Hypothalamus (tissue), 51 donors: ENCODE data around the gene HYAL1.
"Not testable (repeated sequence)": the region's sequence is repeated elsewhere in the genome, so short reads cannot be mapped to it uniquely, and the experiment has no call there.

Experiments
- DNase-seq, 51 donors: peaks; one replicate each; lab custom pipeline; 2025; lab: John Stamatoyannopoulos, UW

The HYAL1 gene

DNA sequence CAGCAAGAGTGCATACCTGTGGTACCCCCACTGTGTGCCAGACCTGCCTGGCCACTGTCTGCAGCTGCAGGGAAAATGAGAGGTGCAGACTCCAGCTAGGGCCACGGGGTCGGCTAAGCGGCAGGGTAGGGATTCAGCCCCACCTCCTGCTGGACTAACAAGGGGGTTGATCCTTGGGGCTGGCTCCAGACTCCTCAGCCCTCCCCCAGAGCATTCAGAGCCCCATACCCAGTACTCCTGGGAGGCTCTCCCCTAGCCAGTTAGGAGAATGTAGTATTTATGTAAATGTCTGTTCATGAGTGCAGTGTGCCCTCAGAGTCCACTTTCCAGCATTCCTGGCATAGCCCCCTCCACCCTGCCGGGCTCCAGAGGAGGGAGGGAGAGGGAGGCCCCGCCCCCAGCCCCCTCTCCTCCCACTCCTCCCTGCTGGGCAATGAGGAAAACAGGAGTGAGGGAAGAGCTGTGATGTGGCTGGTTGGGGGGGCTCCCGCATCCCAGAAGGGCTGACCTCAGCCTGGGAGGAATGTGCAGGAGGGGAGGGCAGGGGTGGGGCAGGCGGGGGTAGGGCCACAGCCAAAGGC, 38.9 kb downstream of the HYAL1 start:
- peak in 43 of 51 donors; percentile 26 to 91 (median 71) for DNase-seq

- DNase-seq, result peak in 1 of 51 donors; percentile 27
These were observed 39.6 kb downstream of the HYAL1 start for GRCh38 chr3:50263478-50264382.

DNA sequence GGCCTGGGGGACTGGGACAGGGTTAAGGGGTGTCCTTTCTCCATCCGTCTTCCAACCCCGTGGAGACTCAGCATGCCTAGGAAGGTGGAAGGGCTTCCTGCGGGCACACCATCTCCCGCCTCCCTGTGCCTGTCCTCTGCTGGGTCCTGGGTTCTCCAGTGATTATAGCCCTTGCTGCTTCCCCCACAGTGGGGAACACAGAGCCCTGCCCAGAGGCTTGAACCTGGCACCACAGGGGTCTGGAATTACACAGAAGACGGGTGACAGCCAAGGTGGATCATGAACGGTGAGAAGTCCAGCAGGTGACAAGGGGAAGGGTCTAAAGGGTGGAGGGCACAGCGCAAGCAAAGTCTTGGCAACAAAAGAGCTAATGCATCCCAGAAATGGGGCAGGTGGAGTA, 40.6 kb downstream of the HYAL1 start:
- DNase-seq, result no peak

DNA sequence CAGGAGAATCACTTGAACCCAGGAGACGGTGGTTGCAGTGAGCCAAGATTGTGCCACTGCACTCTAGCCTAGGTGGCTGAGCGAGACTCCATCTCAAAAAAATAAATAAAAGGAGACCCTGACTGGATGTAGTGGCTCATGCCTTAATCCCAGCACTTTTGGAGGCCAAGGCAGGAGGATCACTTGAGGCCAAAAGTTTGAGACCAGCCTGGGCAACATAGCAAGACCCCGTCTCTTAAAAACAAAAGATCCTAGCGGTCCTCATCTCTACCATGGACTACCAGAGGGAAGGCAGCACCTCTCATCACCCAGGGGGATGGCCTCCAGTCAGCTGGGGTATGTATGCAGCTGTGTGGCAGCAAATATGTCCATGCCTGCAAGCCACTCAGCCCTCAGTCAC, 41.2 kb downstream of the HYAL1 start:
- DNase-seq, result not testable (repeated sequence)

DNA sequence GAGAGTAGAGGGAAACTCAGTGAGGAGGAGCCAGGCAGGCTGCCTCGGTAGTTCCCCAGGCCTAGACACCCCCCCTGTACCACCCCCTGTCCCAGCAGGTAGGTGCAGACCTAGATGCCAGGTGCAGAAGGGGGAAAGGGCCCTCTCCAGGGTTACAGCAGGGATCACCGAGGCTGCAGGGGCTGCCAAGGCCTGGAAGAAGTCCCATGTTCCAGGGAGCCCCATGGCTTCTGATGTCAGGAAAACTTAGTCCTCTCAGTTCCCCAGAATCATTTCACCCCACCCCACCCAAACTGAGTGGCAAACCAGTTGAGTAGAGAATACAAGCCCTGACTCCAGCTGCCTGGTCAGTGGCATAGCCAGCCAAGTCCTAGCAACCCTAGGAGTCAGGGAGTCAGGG, 41.9 kb downstream of the HYAL1 start:
- DNase-seq, result peak in 2 of 51 donors; percentile 27 to 51

DNA sequence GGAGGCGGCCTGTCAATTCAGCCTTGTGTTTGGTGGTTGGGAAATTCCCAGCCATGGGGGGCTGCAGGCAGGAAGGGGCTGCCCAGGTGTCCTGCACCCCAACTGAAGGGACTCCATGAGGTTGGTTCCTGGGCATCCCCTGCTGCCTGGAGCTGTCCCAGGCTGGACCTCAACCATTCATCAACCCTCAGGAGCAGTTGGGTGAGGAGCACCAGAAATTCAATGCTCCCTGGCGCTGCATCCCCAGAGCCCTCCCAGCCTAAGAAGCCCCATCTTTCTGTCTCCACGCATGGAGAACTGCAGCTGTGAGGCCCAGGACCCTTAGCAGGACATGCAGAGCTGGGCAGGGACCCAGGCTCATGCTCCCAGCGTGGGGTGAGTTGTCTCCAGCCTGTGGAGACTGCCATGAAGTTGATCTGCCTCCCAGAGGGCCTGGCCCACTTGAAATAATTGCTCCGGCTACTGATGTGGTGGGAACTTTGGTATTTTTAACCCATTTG, 42.4 kb downstream of the HYAL1 start:
- peak in 4 of 51 donors; percentile 45 to 83 (median 54) for DNase-seq

- peak; percentile 66 to 99 (median 93) for DNase-seq
These were observed 43.1 kb downstream of the HYAL1 start for GRCh38 chr3:50260027-50260941.

DNA sequence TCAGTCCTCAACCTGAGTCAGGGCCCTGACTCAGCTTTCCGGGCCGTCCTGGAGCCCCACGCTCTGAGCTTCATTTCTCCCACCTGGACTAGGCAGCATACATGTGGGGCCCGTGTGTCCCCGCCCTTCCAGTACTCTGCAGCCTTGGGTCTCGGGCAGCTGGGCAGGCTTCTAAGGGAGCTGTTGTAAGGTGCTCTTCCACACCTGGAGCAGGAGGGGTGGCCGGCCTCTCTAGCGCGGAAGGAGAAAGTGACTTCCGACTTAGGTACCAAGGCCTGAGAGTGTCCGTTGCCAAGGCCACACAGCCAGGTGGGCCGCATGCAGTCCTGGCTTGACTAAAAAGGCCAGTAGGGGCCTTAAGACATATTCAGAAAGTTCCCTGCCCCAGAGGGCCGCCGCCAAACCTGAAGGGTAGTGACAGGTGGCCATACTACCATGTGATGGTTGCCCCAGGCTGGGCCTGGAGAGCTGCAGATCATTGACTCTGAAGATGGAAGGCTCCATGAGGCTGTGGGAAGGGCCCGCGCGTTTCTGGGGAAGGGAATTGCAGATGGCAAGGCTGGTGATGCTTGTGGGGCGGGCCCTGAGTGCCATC, 43.8 kb downstream of the HYAL1 start:
- no peak for DNase-seq

- DNase-seq, result peak in 3 of 51 donors; percentile 24 to 32 (median 25)
These were observed 44.4 kb downstream of the HYAL1 start for GRCh38 chr3:50258979-50259378.

DNA sequence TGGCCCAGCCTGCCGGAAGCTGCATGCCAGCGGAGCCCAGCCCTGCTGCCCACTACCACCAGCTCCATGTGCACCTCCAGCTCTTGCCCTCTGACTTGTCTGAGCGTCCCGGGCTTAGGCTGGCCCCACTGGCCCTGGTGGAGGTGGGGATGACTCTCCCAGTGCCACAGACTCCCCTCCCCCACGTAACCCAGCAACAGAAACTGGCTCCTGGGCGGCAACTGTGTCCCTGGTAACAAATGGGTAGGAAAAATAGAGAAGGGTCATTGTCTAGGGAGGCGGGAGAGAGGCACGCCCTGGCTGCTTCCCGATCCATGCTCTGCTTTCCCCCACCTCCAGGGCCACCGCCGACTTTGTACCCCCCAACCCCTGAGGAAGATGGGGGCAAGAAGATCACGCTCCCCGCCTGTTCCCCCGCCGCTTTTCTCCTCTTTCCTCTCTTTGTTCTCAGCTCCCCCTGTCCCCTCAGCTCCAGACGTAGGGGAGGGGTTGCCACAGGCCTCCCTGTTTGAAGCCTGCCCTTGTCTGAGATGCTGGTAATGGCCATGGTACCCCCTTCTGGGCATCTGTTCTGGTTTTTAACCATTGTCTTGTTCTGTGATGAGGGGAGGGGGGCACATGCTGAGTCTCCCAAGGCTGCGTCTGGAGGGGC, 45.2 kb downstream of the HYAL1 start:
- DNase-seq, result peak in 6 of 51 donors; percentile 23 to 48 (median 34)

- DNase-seq, result peak in 10 of 51 donors; percentile 12 to 54 (median 24)
These were observed 46.1 kb downstream of the HYAL1 start for GRCh38 chr3:50256978-50257890.

DNA sequence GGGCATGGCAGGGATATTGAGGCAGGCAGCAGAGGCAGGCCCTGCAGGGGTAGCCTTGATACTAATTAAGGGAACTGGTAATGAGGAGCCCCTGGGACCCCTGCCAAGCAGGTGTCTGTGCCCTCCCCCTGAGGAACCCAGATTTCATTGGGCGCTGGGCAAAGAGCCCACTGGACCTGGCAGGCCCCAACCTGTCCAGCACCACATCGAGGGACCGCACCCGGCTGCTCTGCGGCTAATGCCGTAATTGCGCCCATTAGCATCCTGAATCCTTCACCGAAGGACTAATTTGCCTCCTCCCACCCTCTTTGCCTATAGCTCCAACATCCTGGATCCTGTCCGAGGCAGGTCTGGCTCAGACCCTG, 48.1 kb downstream of the HYAL1 start:
- DNase-seq, result no peak

DNA sequence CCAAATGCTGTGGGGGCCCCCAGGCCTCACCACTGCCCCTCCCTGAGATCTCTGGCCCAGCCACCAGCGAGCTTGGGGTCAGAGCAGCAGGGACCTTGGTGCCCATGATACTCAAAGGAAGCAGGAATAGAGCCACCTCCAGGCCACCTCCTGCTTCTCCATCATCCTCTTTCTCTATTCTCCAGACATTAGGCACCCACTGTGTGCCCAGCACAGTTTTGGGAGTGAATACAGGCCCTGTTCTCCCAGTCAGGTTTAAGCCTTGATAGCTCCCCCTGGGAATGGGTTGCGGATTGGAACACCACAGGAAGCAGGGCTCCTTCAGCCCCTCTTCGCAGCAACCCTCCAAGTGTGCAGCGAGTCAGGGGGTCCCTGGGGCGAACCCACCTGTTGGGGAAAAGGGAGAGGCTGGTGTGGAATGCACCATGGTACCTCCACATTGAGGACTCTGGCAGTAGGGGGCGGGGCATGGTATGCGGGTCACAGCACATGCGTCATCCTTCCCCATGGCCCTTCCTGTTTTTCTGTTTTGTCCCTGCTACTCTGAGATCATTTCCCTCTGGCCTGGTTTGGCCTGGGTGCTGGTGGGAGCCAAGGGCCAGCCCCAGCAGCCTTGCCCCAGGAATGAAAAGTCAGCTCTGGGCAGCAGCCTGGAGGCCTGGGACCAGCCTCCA, 48.7 kb downstream of the HYAL1 start:
- DNase-seq, result peak in 8 of 51 donors; percentile 18 to 44 (median 21)

DNA sequence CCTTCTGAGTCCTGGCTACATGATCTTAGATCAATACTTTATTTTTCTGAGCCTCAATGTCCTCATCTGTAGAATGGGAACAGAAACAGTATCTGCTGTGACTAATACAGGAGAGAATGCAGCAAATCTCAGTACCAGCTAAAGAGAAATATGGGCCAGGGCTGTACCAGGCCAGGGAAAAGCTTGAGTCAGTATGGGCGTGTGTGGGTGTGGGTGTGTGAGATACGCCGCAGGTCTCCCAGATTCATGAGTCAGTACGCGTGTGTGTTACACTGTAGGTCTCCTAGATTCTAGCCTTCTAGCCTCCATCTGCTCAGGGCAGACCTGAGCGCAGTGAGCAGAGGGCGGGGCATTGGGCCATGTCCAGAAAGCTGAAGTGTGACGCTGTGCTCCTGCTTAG, 52.2 kb downstream of the HYAL1 start:
- DNase-seq, result peak in 1 of 51 donors; percentile 29

- DNase-seq, result no peak
These were observed 52.9 kb downstream of the HYAL1 start for GRCh38 chr3:50250514-50250913.
